ENCODE data around the gene SLC44A2. TPM values are rescaled to one million over a fixed set of nuclear protein-coding genes. Genes with fewer than 3 reads are reported as not detected.
A peak's percentile ranks its signal among the peaks of the same experiment; 100 is the strongest.

Gene SLC44A2
- total RNA-seq, 3 donors from 2014 or later (not counting 1 experiment from before 2014, with no cell fraction given): 231 to 306 (median 279) TPM

DNA sequence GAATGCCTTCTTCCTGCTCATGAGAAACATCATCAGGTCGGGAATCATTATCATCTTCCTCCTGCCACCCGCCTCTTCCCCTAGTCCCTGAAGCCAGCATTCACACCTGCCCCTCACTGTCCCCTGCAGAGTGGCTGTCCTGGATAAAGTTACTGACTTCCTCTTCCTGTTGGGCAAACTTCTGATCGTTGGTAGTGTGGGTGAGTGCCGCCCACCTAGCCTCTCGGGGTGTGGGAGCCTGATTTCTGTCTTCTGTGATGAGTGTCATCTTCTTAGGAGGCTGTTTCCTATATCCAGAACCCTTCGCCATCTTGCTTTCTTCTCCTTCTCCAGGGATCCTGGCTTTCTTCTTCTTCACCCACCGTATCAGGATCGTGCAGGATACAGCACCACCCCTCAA, 12.5 kb downstream of the SLC44A2 start:
- Histone ChIP-seq H3K27ac (ENCODE audit: low read length) (no peak overlapping the region), H3K4me1 (ENCODE audit: control insufficient read depth, insufficient read depth, low read length) (peaks cover 29% of the 10 kb centered on the region), H3K27me3 (ENCODE audit: control insufficient read depth, insufficient read depth, low read length) (no peaks in the 10 kb centered on the region), H3K9me3 (ENCODE audit: control insufficient read depth, insufficient read depth, low read length) (no peaks in the 10 kb centered on the region), H3K36me3 (ENCODE audit: control insufficient read depth, insufficient read depth, low read length) (peaks cover 86% of the 10 kb centered on the region), H3K4me3 (ENCODE audit: low read length) (no peak overlapping the region)
- no peaks in the 10 kb centered on the region for H3K9me3 Mint-ChIP-seq
- H3K4me3 Mint-ChIP-seq: no peak overlapping the region
- TF ChIP-seq, protein P1, sequence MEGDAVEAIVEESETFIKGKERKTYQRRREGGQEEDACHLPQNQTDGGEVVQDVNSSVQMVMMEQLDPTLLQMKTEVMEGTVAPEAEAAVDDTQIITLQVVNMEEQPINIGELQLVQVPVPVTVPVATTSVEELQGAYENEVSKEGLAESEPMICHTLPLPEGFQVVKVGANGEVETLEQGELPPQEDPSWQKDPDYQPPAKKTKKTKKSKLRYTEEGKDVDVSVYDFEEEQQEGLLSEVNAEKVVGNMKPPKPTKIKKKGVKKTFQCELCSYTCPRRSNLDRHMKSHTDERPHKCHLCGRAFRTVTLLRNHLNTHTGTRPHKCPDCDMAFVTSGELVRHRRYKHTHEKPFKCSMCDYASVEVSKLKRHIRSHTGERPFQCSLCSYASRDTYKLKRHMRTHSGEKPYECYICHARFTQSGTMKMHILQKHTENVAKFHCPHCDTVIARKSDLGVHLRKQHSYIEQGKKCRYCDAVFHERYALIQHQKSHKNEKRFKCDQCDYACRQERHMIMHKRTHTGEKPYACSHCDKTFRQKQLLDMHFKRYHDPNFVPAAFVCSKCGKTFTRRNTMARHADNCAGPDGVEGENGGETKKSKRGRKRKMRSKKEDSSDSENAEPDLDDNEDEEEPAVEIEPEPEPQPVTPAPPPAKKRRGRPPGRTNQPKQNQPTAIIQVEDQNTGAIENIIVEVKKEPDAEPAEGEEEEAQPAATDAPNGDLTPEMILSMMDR (IDR thresholded peaks at IDR 0.05): no peak
- H3K27me3 Mint-ChIP-seq (ENCODE audit: low read depth in 2 of 2): no peaks in the 10 kb centered on the region
- 53% methylated on average over 3 of the region's 8 CpGs for WGBS (ENCODE audit: insufficient coverage)
- ATAC-seq (no peak), DNase-seq (no peak)
- peaks cover 19% of the 10 kb centered on the region for H3K36me3 Mint-ChIP-seq
- peaks cover 12 to 31% of the 10 kb centered on the region in 2 donors for H3K4me1 Mint-ChIP-seq
- intact Hi-C loops (cut with micrococcal nuclease): no loop called here
- H3K27ac Mint-ChIP-seq: peak overlapping the region; percentile 21 to 56

DNA sequence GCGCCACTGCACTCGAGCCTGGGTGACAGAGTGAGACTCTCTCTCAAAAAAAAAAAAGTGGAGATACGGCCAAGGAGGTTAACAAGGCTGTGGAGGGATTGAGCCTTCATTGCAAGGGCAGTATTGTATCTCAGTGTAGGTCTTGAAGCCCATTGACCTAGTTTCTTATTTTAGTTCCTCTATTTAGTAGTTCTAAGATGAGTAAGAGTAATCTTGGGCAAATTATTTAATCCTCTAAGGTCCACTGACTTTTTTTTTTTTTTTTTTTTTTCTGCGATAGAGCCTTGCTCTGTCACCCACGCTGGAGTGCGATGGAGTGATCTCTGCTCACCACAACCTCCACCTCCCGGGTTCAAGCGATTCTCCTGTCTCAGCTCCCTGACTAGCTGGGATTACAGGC, 14.5 kb downstream of the SLC44A2 start:
- DNase-seq: no peak
- Mint-ChIP-seq H3K27me3 (ENCODE audit: low read depth in 2 of 2) (no peaks in the 10 kb centered on the region), H3K27ac (peak overlapping the region in 1 of 2 donors; percentile 22), H3K4me3 (no peak overlapping the region), H3K36me3 (peaks cover 19% of the 10 kb centered on the region), H3K4me1 (peaks cover 16 to 50% of the 10 kb centered on the region in 2 donors), H3K9me3 (no peaks in the 10 kb centered on the region)
- Histone ChIP-seq H3K4me1 (ENCODE audit: control insufficient read depth, insufficient read depth, low read length) (peaks cover 49% of the 10 kb centered on the region), H3K36me3 (ENCODE audit: control insufficient read depth, insufficient read depth, low read length) (peaks cover 77% of the 10 kb centered on the region), H3K9me3 (ENCODE audit: control insufficient read depth, insufficient read depth, low read length) (no peaks in the 10 kb centered on the region), H3K4me3 (ENCODE audit: low read length) (no peak overlapping the region), H3K27ac (ENCODE audit: low read length) (no peak overlapping the region), H3K27me3 (ENCODE audit: control insufficient read depth, insufficient read depth, low read length) (no peaks in the 10 kb centered on the region)
- 79% methylated on average over 7 of the region's 8 CpGs for WGBS (ENCODE audit: insufficient coverage)
- intact Hi-C loops (cut with micrococcal nuclease): no loop called here
- peak in 1 of 3 donors; percentile 14 for ATAC-seq
- TF ChIP-seq, protein P1 (IDR thresholded peaks at IDR 0.05): no peak

GRCh38 chr19:10640361-10640760, 15.0 kb downstream of the SLC44A2 start:
- Mint-ChIP-seq H3K27me3 (ENCODE audit: low read depth in 2 of 2) (no peaks in the 10 kb centered on the region), H3K4me3 (no peak overlapping the region), H3K27ac (no peak overlapping the region), H3K4me1 (peaks cover 16 to 51% of the 10 kb centered on the region in 2 donors), H3K9me3 (no peaks in the 10 kb centered on the region), H3K36me3 (peaks cover 19% of the 10 kb centered on the region)
- Histone ChIP-seq H3K9me3 (ENCODE audit: control insufficient read depth, insufficient read depth, low read length) (no peaks in the 10 kb centered on the region), H3K27ac (ENCODE audit: low read length) (no peak overlapping the region), H3K27me3 (ENCODE audit: control insufficient read depth, insufficient read depth, low read length) (no peaks in the 10 kb centered on the region), H3K4me3 (ENCODE audit: low read length) (no peak overlapping the region), H3K36me3 (ENCODE audit: control insufficient read depth, insufficient read depth, low read length) (peaks cover 72% of the 10 kb centered on the region), H3K4me1 (ENCODE audit: control insufficient read depth, insufficient read depth, low read length) (peaks cover 51% of the 10 kb centered on the region)
- intact Hi-C loops (cut with micrococcal nuclease): no loop called here
- ATAC-seq: no peak
- TF ChIP-seq, protein P1 (IDR thresholded peaks at IDR 0.05): no peak
- no peak for DNase-seq
- 84% methylated on average over 2 of the region's 2 CpGs for WGBS (ENCODE audit: insufficient coverage)

GRCh38 chr19:10641248-10641647, 15.9 kb downstream of the SLC44A2 start:
- no peak overlapping the region for H3K4me3 ChIP-seq (ENCODE audit: low read length)
- DNase-seq: peak in 1 of 2 donors; percentile 33
- peaks cover 48% of the 10 kb centered on the region for H3K4me1 ChIP-seq (ENCODE audit: control insufficient read depth, insufficient read depth, low read length)
- no peaks in the 10 kb centered on the region for H3K9me3 ChIP-seq (ENCODE audit: control insufficient read depth, insufficient read depth, low read length)
- Mint-ChIP-seq H3K27ac (peak overlapping the region in 1 of 2 donors; percentile 20), H3K36me3 (peaks cover 14% of the 10 kb centered on the region), H3K9me3 (no peaks in the 10 kb centered on the region), H3K4me1 (peaks cover 14 to 46% of the 10 kb centered on the region in 2 donors), H3K4me3 (no peak overlapping the region), H3K27me3 (ENCODE audit: low read depth in 2 of 2) (no peaks in the 10 kb centered on the region)
- TF ChIP-seq, protein P1 (IDR thresholded peaks at IDR 0.05): no peak
- 47% methylated on average over 4 of the region's 4 CpGs for WGBS (ENCODE audit: insufficient coverage)
- H3K27ac ChIP-seq (ENCODE audit: low read length): no peak overlapping the region
- ATAC-seq: no peak
- intact Hi-C loops (cut with micrococcal nuclease): no loop called here
- H3K36me3 ChIP-seq (ENCODE audit: control insufficient read depth, insufficient read depth, low read length): peaks cover 63% of the 10 kb centered on the region
- no peaks in the 10 kb centered on the region for H3K27me3 ChIP-seq (ENCODE audit: control insufficient read depth, insufficient read depth, low read length)

All from natural killer cell (primary cell).